ENCODE data around the gene ATP5MG. TPM values are rescaled to one million over a fixed set of nuclear protein-coding genes. Genes with fewer than 3 reads are reported as not detected.
A peak's percentile ranks its signal among the peaks of the same experiment; 100 is the strongest.

Gene ATP5MG
- total and polyA plus RNA-seq, 10 donors = 34.5 to 258 (median 146) TPM

GRCh38 chr11:118436639-118437207, 35.3 kb downstream of the ATP5MG start:
- peaks cover 30 to 70% (median 54%) of the 10 kb centered on the region in 6 donors for H3K4me1 ChIP-seq
- 0 to 2% (median 1%) methylated on average over 10 to 55 of the region's 55 CpGs for WGBS, 5 donors
- intact Hi-C loops (cut with DNase I; ENCODE audit: low total_unique reads) = no loop called here
- peak; percentile 90 for DNase-seq
- H3K36me3 ChIP-seq = no peaks in the 10 kb centered on the region
- H3K9me3 ChIP-seq = no peaks in the 10 kb centered on the region
- H3K27me3 ChIP-seq (replicated peaks in 1 of 7) = peaks cover 0 to 3% (median 0%) of the 10 kb centered on the region in 7 donors
- H3K27ac ChIP-seq = peak overlapping the region; percentile 88 to 96 (median 93)
- H3K4me3 ChIP-seq = peak overlapping the region; percentile 62 to 98 (median 94)
- TF ChIP-seq POLR2A (IDR thresholded peaks at IDR 0.05) (no peak), POLR2AphosphoS5 (IDR thresholded peaks at IDR 0.05) (no peak), CTCF (IDR thresholded peaks at IDR 0.05 in 8 of 11, conservative IDR thresholded peaks at IDR 0.05 in 3 of 11) (no peak)

GRCh38 chr11:118437208-118438125, 36.1 kb downstream of the ATP5MG start:
- peak; percentile 85 for DNase-seq
- TF ChIP-seq CTCF (IDR thresholded peaks at IDR 0.05 in 8 of 11, conservative IDR thresholded peaks at IDR 0.05 in 3 of 11) (no peak), POLR2AphosphoS5 (IDR thresholded peaks at IDR 0.05) (peak in 1 of 3 donors; percentile 6)
- Histone ChIP-seq H3K27ac (peak overlapping the region; percentile 88 to 96 (median 93)), H3K9me3 (no peaks in the 10 kb centered on the region), H3K4me1 (peaks cover 37 to 77% (median 62%) of the 10 kb centered on the region in 6 donors), H3K27me3 (replicated peaks in 1 of 7) (peaks cover 0 to 3% (median 0%) of the 10 kb centered on the region in 7 donors), H3K36me3 (no peaks in the 10 kb centered on the region), H3K4me3 (peak overlapping the region; percentile 62 to 98 (median 94))
- intact Hi-C loops (cut with DNase I; ENCODE audit: low total_unique reads) = no loop called here
- WGBS, 5 donors = 0 to 2% (median 2%) methylated on average over 27 to 28 of the region's 28 CpGs

GRCh38 chr11:118438314-118438931, 37.0 kb downstream of the ATP5MG start:
- peak; percentile 75 for DNase-seq

More at GRCh38 chr11:118438314-118438931, 37.0 kb downstream of the ATP5MG start:
- Histone ChIP-seq H3K36me3 (no peaks in the 10 kb centered on the region), H3K27ac (peak overlapping the region; percentile 88 to 96 (median 93)), H3K27me3 (replicated peaks in 1 of 7) (peaks cover 0 to 3% (median 0%) of the 10 kb centered on the region in 7 donors), H3K4me3 (peak overlapping the region; percentile 62 to 98 (median 94)), H3K4me1 (peaks cover 46 to 87% (median 71%) of the 10 kb centered on the region in 6 donors), H3K9me3 (no peaks in the 10 kb centered on the region)
- WGBS, 5 donors = 0 to 1% (median 0%) methylated on average over 13 to 14 of the region's 14 CpGs
- intact Hi-C loops (cut with DNase I; ENCODE audit: low total_unique reads) = no loop called here
- TF ChIP-seq CTCF (IDR thresholded peaks at IDR 0.05 in 8 of 11, conservative IDR thresholded peaks at IDR 0.05 in 3 of 11) (no peak), POLR2AphosphoS5 (IDR thresholded peaks at IDR 0.05) (peak in 1 of 3 donors; percentile 14)
